GM12873 (cell line): ENCODE measurements around the gene KPRP.

Source experiments
- CTCF ChIP-seq: IDR thresholded peaks from 2 replicates; pipeline ENCODE4 v1.5.1; 2012; ENCODE audit warnings: low read depth, mild to moderate bottlenecking, moderate library complexity, low read length, control low read depth; ENCODE audit not compliant: insufficient read depth; ENCODE audit errors: missing control alignments

KPRP gene

DNA sequence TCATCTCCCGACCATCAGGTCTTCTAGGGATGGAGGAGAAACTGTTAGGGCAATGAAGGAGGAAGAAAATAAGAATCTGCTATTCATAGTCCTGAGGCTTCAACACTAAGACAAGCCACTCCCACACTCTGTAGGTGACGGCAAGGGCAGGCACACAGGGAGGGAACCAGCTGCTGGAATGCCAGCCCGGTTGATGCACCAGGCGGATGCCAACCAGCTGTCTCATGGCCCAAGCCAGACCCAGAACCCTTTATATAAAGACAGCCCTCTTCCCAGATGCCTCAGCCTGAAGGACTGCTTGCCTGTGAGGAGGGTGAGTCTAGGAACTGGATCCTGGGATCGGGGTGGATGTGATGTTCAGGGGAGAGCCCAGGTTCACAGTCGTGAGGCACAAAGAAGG, at the start of gene KPRP:
Gene KPRP, plus strand, starts transcription at position 279 of the 400 bp plus-strand sequence. CDS start 1,564 bp downstream, outside the sequence.
- TF ChIP-seq CTCF: no peak

DNA sequence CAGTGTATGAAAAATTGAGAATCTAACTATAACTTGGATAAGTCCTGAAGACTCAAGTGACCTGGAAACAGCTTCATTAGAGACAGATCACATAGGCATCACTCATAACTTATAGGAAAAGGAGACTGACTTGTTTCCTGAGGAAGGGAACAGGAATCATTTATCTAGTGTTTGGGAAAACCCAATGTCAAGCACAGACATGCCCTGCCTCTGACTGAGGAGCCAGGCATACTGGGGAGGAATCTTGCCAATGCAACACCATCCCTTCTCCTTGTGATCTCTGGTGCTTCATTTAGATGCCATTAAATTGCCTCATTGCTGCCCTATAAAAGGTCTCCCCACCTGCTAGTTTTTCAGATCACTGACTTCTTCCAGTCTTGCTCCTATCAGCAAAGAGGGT, 39.6 kb upstream of the KPRP start:
- no peak for TF ChIP-seq CTCF

GRCh38 chr1:152725261-152725660, 32.6 kb upstream of the KPRP start:
- TF ChIP-seq CTCF: no peak

DNA sequence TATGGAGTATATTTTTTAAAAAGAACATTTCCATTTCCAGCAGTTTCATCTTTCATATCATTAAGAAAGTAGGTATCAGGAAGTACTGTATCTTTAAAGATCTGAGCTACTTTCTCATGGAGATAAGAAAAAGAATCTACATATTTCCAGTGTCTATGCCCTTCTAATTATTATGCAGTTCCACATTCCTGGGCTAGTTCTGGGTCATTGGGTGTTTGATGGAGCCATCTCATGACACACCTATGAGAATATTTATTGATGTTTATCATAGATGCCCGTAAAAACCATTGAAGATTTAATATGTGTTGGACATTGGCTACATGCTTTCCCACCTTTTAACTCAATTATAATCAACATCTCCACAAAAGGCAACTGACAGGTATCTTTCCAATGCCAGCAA, 28.8 kb upstream of the KPRP start:
- TF ChIP-seq CTCF: no peak

GRCh38 chr1:152735648-152736047, 22.2 kb upstream of the KPRP start:
- TF ChIP-seq CTCF: peak; percentile 45

DNA sequence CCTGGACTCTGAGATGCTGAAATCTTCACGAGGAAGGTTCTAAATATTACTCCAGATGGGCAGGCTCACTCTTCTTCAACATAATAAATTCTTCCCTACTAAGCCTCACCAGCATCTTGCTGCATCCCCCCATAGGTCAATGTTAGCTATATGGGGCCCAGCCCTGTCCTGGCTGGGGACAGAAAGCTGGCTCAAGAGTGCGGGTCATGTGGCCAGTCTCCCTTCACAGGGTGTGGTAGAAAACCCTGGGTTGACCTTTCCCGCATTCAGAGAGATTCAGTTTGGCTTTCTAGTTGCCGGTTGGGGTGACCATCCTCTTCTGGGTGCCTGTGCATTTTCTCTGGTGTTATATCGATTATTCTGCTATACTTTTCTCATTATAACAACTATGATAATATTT, 19.8 kb upstream of the KPRP start:
- no peak for TF ChIP-seq CTCF

- no peak for TF ChIP-seq CTCF
Measured at GRCh38 chr1:152739841-152740240, 18.0 kb upstream of the KPRP start.

DNA sequence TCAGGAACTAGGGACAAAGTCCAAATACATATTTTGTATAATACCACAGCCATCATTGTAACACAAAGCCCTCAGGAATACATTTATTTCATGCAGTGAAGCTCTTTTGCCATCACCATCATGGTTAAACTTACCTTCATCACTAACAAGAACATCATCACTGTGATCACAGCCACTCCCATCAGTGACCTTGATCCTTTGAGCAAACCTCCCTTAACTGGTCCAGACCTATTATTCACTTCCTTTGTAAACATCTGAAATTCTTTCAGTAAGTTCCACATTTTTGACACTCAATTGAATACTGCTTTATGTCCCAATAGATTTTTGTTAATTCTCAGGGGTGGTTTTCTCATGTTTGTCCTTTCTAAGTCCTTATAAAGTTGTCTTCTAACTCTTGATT, 16.2 kb upstream of the KPRP start:
- no peak for TF ChIP-seq CTCF
